DOHH2 (cell line): ENCODE measurements around the gene CDC42SE2.

Experiments used
- H3F3A ChIP-seq: fragments of 200-600 bp; sonication (generic), shearing (Covaris generic); 2 replicates; pipeline ENCODE4 v1.6.0; 2016; ENCODE audit warnings: antibody characterized with exemption, mild to moderate bottlenecking; ENCODE audit not compliant: control insufficient read depth, insufficient read depth
- H3K27ac ChIP-seq: fragments of 200-600 bp; sonication (generic); 2 replicates; pipeline ENCODE4 v1.5.1; 2014; ENCODE audit warnings: low read depth, mild to moderate bottlenecking, low read length, moderate library complexity
- H3K27me3 ChIP-seq: fragments of 200-600 bp; sonication (generic); 2 replicates; pipeline ENCODE4 v1.6.1; 2014; ENCODE audit warnings: mild to moderate bottlenecking, low read length, mixed read lengths; ENCODE audit not compliant: control insufficient read depth
- H3K36me3 ChIP-seq: fragments of 200-600 bp; sonication (generic); 2 replicates; pipeline ENCODE4 v1.6.1; 2014; ENCODE audit warnings: mild to moderate bottlenecking, low read length, moderate library complexity, mixed read lengths; ENCODE audit not compliant: control insufficient read depth
- H3K4me1 ChIP-seq: fragments of 200-600 bp; sonication (generic); 2 replicates; pipeline ENCODE4 v1.6.1; 2014; ENCODE audit warnings: mild to moderate bottlenecking, low read length, mixed read lengths; ENCODE audit not compliant: control insufficient read depth
- H3K4me2 ChIP-seq: fragments of 200-600 bp; sonication (generic); 2 replicates; pipeline ENCODE4 v1.6.0; 2014; ENCODE audit warnings: mild to moderate bottlenecking, low read length, moderate library complexity
- H3K4me3 ChIP-seq: fragments of 200-600 bp; sonication (generic); 2 replicates; pipeline ENCODE4 v1.5.1; 2014; ENCODE audit warnings: mild to moderate bottlenecking, low read length, mixed read lengths
- H3K79me2 ChIP-seq: fragments of 200-600 bp; sonication (generic); 2 replicates; pipeline ENCODE4 v1.6.1; 2014; ENCODE audit warnings: mild to moderate bottlenecking, low read length, mixed read lengths; ENCODE audit not compliant: control insufficient read depth
- H3K9me2 ChIP-seq: fragments of 200-600 bp; sonication (generic); replicated peaks from 2 replicates; pipeline ENCODE4 v1.6.1; 2014; ENCODE audit warnings: mild to moderate bottlenecking, low read length, mixed read lengths; ENCODE audit not compliant: control insufficient read depth
- H3K9me3 ChIP-seq: fragments of 200-600 bp; sonication (generic); 2 replicates; pipeline ENCODE4 v1.6.1; 2014; ENCODE audit warnings: antibody characterized with exemption, low read length, mixed read lengths; ENCODE audit not compliant: control insufficient read depth, insufficient read depth
- H4K20me1 ChIP-seq: fragments of 200-600 bp; sonication (generic); 2 replicates; pipeline ENCODE4 v1.6.0; 2014; ENCODE audit warnings: low read depth, mild to moderate bottlenecking, antibody characterized with exemption, low read length, moderate library complexity; ENCODE audit not compliant: control insufficient read depth, insufficient read depth
- CTCF ChIP-seq: fragments of 200-600 bp; sonication (generic); IDR thresholded peaks from one replicate; pipeline ENCODE4 v1.5.1; 2014; ENCODE audit warnings: antibody characterized with exemption, mild to moderate bottlenecking, low read depth, low read length; ENCODE audit not compliant: poor library complexity, severe bottlenecking
- EZH2phosphoT487 ChIP-seq: fragments of 200-600 bp; sonication (generic); IDR thresholded peaks from 2 replicates; pipeline ENCODE4 v1.6.1; 2017; ENCODE audit warnings: borderline replicate concordance, mild to moderate bottlenecking, antibody characterized with exemption, low read length, moderate library complexity, mixed read lengths

CDC42SE2 gene

DNA sequence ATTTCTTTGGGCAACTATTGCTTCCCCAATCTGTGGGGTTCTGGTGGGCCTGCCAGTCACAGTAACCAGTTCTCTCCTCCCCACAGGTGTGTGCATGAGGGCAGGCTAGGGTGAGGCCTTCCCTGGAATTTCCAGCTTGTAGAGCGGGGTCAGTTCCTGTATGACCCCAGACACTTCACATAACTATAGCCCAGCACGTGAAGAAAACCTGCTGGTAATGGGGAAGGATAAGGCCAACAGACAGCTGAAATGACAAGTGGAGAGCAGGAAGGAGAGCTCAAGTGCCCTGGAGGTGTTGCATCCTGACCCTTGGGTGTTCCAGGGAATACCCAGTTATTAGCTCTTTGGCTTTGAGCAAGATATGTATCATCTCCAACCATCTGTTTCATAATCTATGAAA lies 142.2 kb downstream of the CDC42SE2 start:
- Histone ChIP-seq H3K4me2 (no peak overlapping the region), H3K36me3 (peaks cover 80% of the 10 kb centered on the region), H3K27me3 (no peaks in the 10 kb centered on the region), H3K27ac (no peak overlapping the region), H3F3A (peaks cover 4% of the 10 kb centered on the region; the same call in 1 of the 2 replicates), H3K79me2 (no peaks in the 10 kb centered on the region), H3K9me3 (peaks cover 3% of the 10 kb centered on the region; the same call in 1 of the 2 replicates), H3K4me1 (no peaks in the 10 kb centered on the region), H3K9me2 (no peaks in the 10 kb centered on the region), H3K4me3 (no peak overlapping the region), H4K20me1 (no peaks in the 10 kb centered on the region)
- TF ChIP-seq EZH2phosphoT487 (no peak), CTCF (no peak)

DNA sequence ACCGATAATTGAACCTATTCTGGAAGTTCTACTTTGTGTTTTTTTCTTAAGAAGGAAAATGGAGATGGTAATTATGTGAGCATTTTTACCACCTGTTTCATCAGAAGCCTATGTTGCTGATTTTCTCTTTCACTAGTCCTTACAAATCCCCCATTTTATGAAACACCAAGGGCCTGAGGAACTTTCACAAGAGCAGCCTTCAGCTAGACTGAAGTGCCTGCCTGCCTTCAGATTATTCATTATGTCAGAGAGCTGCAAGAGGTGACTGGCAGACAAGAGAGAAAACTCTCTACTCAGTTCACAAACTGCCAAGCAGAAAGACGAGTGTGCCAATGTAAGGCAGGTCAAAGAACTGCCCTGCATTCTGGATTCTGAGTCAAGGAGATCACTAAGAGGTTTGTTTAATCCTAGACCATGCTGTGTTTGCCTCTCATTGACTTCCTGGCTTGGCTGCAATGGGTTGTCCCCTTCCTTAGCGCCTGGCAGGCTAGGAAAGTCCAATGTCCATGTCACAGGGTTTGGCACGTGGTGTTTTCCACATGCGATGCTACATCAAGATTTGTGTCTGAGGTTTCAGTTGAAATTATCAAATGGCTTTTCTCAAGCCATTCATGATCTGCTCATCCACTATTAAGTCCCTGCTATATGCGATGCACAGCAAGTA lies 143.3 kb downstream of the CDC42SE2 start:
- Histone ChIP-seq H3K4me3 (no peak overlapping the region), H3K4me1 (no peaks in the 10 kb centered on the region), H3K27me3 (no peaks in the 10 kb centered on the region), H3K36me3 (peaks cover 75% of the 10 kb centered on the region), H3K9me2 (no peaks in the 10 kb centered on the region), H3F3A (peaks cover 4% of the 10 kb centered on the region; the same call in 1 of the 2 replicates), H3K4me2 (no peak overlapping the region), H3K27ac (no peak overlapping the region), H3K79me2 (no peaks in the 10 kb centered on the region), H4K20me1 (no peaks in the 10 kb centered on the region), H3K9me3 (peaks cover 3% of the 10 kb centered on the region; the same call in 1 of the 2 replicates)
- TF ChIP-seq EZH2phosphoT487 (no peak), CTCF (no peak)

GRCh38 chr5:131413605-131414559 lies 150.0 kb downstream of the CDC42SE2 start:
- Histone ChIP-seq H4K20me1 (no peaks in the 10 kb centered on the region), H3K27me3 (no peaks in the 10 kb centered on the region)

More at GRCh38 chr5:131413605-131414559, 150.0 kb downstream of the CDC42SE2 start:
- Histone ChIP-seq H3K9me3 (no peaks in the 10 kb centered on the region), H3K36me3 (peaks cover 49% of the 10 kb centered on the region), H3K4me1 (peaks cover 42% of the 10 kb centered on the region), H3K27ac (peak overlapping the region; percentile 30), H3K79me2 (0 out of 2 replicates have a peak, but pooled peaks cover 3% of the 10 kb centered on the region), H3F3A (peaks cover 3% of the 10 kb centered on the region; the same call in 1 of the 2 replicates), H3K4me2 (peak overlapping the region; percentile 46), H3K4me3 (peak overlapping the region; percentile 35), H3K9me2 (no peaks in the 10 kb centered on the region)
- no peak for TF ChIP-seq CTCF
- TF ChIP-seq EZH2phosphoT487: no peak
